ENCODE data around the gene MVB12B. TPM values are rescaled to one million over a fixed set of nuclear protein-coding genes. Genes with fewer than 3 reads are reported as not detected.

The MVB12B gene
- total and polyA plus RNA-seq, 2 of the 13 experiments (the other 11 are each of a cell fraction or from before 2014, with no cell fraction given), result 12.1 to 30.1 TPM

DNA sequence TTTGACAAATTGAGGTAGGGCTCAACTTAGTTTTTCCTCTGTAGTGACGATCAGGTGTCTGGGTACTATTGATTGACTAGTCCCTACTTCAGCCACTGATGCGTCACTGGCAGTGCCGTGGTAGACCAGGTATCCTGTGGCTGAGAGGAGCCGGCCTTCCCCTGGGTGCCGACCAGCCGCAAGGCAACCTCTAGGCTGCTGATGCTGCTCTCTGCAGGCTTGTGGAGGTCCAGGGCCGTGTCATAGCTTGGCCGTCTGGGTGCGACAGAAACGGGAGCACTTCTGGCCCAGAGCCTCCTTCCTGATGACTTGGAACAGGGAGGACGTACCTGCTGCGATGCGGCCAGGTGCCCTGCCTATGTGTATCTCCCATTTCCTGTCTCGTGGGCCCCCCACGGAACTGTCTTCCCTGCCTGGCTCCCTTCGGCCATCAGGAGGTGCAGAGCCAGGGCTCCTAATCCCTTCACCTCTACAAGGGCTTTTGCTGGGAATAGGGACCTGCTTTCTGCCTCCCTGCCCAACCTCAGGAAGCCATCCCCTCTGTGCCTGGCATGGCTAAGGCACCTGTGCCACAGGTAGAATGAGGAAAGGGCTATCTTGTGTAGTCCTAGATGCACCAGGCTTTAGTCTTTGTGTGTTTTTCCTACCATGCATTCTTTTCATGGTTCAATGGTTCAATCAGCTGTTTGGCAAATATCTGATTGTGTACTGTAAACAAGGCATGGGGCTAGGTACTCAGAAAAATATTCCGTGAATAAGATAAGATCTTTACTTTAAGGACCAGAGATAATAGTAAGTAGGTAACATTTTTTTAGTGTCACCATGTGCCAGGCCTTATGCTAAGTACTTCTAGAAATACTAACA, 44.6 kb downstream of the MVB12B start:
- peak; percentile 72 for DNase-seq (ENCODE audit: low spot score)
- Histone ChIP-seq H4K20me1 (ENCODE audit: insufficient read depth, low read length) (no peaks in the 10 kb centered on the region), H3K9me3 (ENCODE audit: low read length) (no peaks in the 10 kb centered on the region), H3K36me3 (replicated peaks in 1 of 2; ENCODE audit: control insufficient read depth in 1 of 2, insufficient read depth in 2 of 2, low read length in 2 of 2) (0 out of 5 replicates have a peak, but pooled peaks cover 0 to 4% of the 10 kb centered on the region in 2 experiments), H3K27ac (ENCODE audit: extremely low read length, insufficient read depth, low read length) (no peak overlapping the region), H3K4me1 (ENCODE audit: insufficient read depth, low read length) (peaks cover 61% of the 10 kb centered on the region), H3K4me3 (replicated peaks in 1 of 3; ENCODE audit: insufficient read depth in 1 of 3, low read depth in 2 of 3, low read length in 3 of 3) (no peak overlapping the region), H3K79me2 (ENCODE audit: insufficient read depth, low read length) (peaks cover 22% of the 10 kb centered on the region), H3K9ac (ENCODE audit: insufficient read depth, low read depth, low read length) (no peak overlapping the region), H3K4me2 (ENCODE audit: low read depth, low read length) (peak overlapping the region; percentile 34), H3K27me3 (ENCODE audit: control insufficient read depth in 1 of 2, insufficient read depth in 2 of 2, low read length in 2 of 2) (no peaks in the 10 kb centered on the region), H2AFZ (ENCODE audit: low read length) (no peak overlapping the region)
- ChIA-PET CTCF (ENCODE audit: low intra/inter-chr PET ratio, low total read pairs) (no interaction called here), POLR2A (interaction anchor here (7.7 kb wide), 1 partner anchor 35 kb away, joined by 101 read pairs; no protein-coding TSS in a partner anchor)
- WGBS (ENCODE audit: low lambda C conversion rate), result 87% methylated on average over 8 of the region's 17 CpGs
- in situ Hi-C loops (cut with HindIII; ENCODE audit: extremely low pct_ligation_motif_present, low pct_unique_long_range_greater_than_20kb) (loop anchor here (5.0 kb wide), 1 partner anchor 34 kb away; no protein-coding TSS in a partner anchor), intact Hi-C loops (cut with micrococcal nuclease; ENCODE audit: unreplicated experiment) (no loop called here)
- no TSS peak for BruUV-seq (replicated peaks)
- peak; percentile 17; the same call in 2 of the 3 replicates for ATAC-seq
- FAIRE-seq, result no peak
- TF ChIP-seq, protein P1, sequence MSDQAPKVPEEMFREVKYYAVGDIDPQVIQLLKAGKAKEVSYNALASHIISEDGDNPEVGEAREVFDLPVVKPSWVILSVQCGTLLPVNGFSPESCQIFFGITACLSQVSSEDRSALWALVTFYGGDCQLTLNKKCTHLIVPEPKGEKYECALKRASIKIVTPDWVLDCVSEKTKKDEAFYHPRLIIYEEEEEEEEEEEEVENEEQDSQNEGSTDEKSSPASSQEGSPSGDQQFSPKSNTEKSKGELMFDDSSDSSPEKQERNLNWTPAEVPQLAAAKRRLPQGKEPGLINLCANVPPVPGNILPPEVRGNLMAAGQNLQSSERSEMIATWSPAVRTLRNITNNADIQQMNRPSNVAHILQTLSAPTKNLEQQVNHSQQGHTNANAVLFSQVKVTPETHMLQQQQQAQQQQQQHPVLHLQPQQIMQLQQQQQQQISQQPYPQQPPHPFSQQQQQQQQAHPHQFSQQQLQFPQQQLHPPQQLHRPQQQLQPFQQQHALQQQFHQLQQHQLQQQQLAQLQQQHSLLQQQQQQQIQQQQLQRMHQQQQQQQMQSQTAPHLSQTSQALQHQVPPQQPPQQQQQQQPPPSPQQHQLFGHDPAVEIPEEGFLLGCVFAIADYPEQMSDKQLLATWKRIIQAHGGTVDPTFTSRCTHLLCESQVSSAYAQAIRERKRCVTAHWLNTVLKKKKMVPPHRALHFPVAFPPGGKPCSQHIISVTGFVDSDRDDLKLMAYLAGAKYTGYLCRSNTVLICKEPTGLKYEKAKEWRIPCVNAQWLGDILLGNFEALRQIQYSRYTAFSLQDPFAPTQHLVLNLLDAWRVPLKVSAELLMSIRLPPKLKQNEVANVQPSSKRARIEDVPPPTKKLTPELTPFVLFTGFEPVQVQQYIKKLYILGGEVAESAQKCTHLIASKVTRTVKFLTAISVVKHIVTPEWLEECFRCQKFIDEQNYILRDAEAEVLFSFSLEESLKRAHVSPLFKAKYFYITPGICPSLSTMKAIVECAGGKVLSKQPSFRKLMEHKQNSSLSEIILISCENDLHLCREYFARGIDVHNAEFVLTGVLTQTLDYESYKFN (CRISPR knock-in tag; conservative IDR thresholded peaks at IDR 0.05), result peak; percentile 51; the same call in 1 of the 2 replicates
- TF ChIP-seq DPF2 (CRISPR knock-in tag; IDR thresholded peaks at IDR 0.05; ENCODE audit: borderline replicate concordance, low read depth), result 0 out of 2 replicates have a peak, but pooled peaks have one; percentile 30
- peak; percentile 14; the same call in 1 of the 2 replicates for TF ChIP-seq FOXO1 (CRISPR knock-in tag; IDR thresholded peaks at IDR 0.05)
- TF ChIP-seq, protein P2, sequence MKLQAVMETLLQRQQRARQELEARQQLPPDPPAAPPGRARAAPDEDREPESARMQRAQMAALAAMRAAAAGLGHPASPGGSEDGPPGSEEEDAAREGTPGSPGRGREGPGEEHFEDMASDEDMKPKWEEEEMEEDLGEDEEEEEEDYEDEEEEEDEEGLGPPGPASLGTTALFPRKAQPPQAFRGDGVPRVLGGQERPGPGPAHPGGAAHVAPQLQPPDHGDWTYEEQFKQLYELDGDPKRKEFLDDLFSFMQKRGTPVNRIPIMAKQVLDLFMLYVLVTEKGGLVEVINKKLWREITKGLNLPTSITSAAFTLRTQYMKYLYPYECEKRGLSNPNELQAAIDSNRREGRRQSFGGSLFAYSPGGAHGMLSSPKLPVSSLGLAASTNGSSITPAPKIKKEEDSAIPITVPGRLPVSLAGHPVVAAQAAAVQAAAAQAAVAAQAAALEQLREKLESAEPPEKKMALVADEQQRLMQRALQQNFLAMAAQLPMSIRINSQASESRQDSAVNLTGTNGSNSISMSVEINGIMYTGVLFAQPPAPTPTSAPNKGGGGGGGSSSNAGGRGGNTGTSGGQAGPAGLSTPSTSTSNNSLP (IDR thresholded peaks at IDR 0.05; ENCODE audit: low read depth, low read length), result peak; percentile 30; the same call in 1 of the 2 replicates
- peak; percentile 36 for TF ChIP-seq TEAD3 (CRISPR knock-in tag; optimal IDR thresholded peaks at IDR 0.05; ENCODE audit: borderline replicate concordance)
- 0 out of 2 replicates have a peak, but pooled peaks have one; percentile 47 for TF ChIP-seq FOXK1 (CRISPR knock-in tag; IDR thresholded peaks at IDR 0.05; ENCODE audit: borderline replicate concordance, low read depth)
- TF ChIP-seq, protein P3, sequence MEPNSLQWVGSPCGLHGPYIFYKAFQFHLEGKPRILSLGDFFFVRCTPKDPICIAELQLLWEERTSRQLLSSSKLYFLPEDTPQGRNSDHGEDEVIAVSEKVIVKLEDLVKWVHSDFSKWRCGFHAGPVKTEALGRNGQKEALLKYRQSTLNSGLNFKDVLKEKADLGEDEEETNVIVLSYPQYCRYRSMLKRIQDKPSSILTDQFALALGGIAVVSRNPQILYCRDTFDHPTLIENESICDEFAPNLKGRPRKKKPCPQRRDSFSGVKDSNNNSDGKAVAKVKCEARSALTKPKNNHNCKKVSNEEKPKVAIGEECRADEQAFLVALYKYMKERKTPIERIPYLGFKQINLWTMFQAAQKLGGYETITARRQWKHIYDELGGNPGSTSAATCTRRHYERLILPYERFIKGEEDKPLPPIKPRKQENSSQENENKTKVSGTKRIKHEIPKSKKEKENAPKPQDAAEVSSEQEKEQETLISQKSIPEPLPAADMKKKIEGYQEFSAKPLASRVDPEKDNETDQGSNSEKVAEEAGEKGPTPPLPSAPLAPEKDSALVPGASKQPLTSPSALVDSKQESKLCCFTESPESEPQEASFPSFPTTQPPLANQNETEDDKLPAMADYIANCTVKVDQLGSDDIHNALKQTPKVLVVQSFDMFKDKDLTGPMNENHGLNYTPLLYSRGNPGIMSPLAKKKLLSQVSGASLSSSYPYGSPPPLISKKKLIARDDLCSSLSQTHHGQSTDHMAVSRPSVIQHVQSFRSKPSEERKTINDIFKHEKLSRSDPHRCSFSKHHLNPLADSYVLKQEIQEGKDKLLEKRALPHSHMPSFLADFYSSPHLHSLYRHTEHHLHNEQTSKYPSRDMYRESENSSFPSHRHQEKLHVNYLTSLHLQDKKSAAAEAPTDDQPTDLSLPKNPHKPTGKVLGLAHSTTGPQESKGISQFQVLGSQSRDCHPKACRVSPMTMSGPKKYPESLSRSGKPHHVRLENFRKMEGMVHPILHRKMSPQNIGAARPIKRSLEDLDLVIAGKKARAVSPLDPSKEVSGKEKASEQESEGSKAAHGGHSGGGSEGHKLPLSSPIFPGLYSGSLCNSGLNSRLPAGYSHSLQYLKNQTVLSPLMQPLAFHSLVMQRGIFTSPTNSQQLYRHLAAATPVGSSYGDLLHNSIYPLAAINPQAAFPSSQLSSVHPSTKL (CRISPR knock-in tag; IDR thresholded peaks at IDR 0.05), result peak; percentile 65
- TF ChIP-seq ZNF235 (CRISPR knock-in tag; IDR thresholded peaks at IDR 0.05; ENCODE audit: borderline replicate concordance), result no peak
- 0 out of 2 replicates have a peak, but pooled peaks have one; percentile 40 for TF ChIP-seq ZNF263 (CRISPR knock-in tag; IDR thresholded peaks at IDR 0.05)
- TF ChIP-seq CAMTA2 (CRISPR knock-in tag; IDR thresholded peaks at IDR 0.05; ENCODE audit: borderline replicate concordance), result no peak
